ENCODE results near the gene RASGRF2.

RASGRF2 gene

GRCh38 chr5:81241001-81241400 lies 280.8 kb downstream of the RASGRF2 start:
- no peak overlapping the region for H3K4me3 ChIP-seq (replicated peaks; ENCODE audit: low read depth, low read length)
- DNase-seq (ENCODE audit: extremely low read depth, insufficient read length), result no peak

DNA sequence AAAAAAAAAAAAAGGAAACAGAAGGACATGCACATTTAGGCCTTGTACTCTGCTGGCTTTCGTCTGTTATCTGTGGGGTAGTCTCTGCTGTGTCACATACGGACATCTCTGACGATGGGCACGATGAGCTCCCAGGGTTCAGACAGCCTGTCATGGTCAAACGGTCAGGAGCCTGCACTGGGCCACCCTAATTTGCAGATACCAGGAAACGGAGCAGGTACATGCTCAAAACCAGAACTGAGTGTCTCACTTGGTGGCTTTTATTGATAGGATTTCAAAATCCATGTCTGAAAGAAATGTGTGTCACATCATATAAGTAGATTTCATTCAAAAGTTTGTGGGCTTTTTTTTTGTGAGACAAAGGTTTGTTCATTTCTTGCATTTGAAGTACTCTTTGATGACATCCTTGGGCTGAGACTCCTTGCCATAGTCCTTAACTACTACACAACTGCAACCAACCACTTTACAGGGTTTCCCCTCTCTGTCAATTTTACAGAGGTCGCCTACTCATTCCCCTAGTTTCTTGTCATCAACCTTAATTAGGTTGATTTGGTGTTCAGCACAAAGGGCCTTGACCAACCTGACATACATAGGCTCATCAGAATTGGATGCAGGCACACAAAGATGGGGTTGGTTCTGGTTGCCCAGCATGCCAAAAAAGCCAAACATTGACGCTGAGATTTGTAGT lies 281.9 kb downstream of the RASGRF2 start:
- Histone ChIP-seq H3K4me3 (replicated peaks; ENCODE audit: low read depth, low read length) (no peak overlapping the region), H3K27me3 (replicated peaks; ENCODE audit: control insufficient read depth, insufficient read depth, low read length) (no peaks in the 10 kb centered on the region), H3K36me3 (ENCODE audit: control insufficient read depth, insufficient read depth, low read length) (no peaks in the 10 kb centered on the region)
- no peak for TF ChIP-seq CTCF (IDR thresholded peaks at IDR 0.05; ENCODE audit: insufficient read depth, low read length, poor library complexity, severe bottlenecking)
- peak; percentile 21 for DNase-seq (ENCODE audit: extremely low read depth, insufficient read length)

More at GRCh38 chr5:81241001-81241400, 280.8 kb downstream of the RASGRF2 start:
- no peak for TF ChIP-seq CTCF (IDR thresholded peaks at IDR 0.05; ENCODE audit: insufficient read depth, low read length, poor library complexity, severe bottlenecking)
- H3K36me3 ChIP-seq (ENCODE audit: control insufficient read depth, insufficient read depth, low read length), result no peaks in the 10 kb centered on the region
- no peaks in the 10 kb centered on the region for H3K27me3 ChIP-seq (replicated peaks; ENCODE audit: control insufficient read depth, insufficient read depth, low read length)

GRCh38 chr5:81242906-81243436 lies 282.8 kb downstream of the RASGRF2 start:
- no peak for DNase-seq (ENCODE audit: extremely low read depth, insufficient read length)
- TF ChIP-seq CTCF (IDR thresholded peaks at IDR 0.05; ENCODE audit: insufficient read depth, low read length, poor library complexity, severe bottlenecking), result no peak

GRCh38 chr5:81244451-81244850 lies 284.3 kb downstream of the RASGRF2 start:
- Histone ChIP-seq H3K27me3 (replicated peaks; ENCODE audit: control insufficient read depth, insufficient read depth, low read length) (no peaks in the 10 kb centered on the region), H3K36me3 (ENCODE audit: control insufficient read depth, insufficient read depth, low read length) (no peaks in the 10 kb centered on the region), H3K4me3 (replicated peaks; ENCODE audit: low read depth, low read length) (no peak overlapping the region)
- no peak for DNase-seq (ENCODE audit: extremely low read depth, insufficient read length)
- TF ChIP-seq CTCF (IDR thresholded peaks at IDR 0.05; ENCODE audit: insufficient read depth, low read length, poor library complexity, severe bottlenecking), result no peak

More at GRCh38 chr5:81242906-81243436, 282.8 kb downstream of the RASGRF2 start:
- Histone ChIP-seq H3K27me3 (replicated peaks; ENCODE audit: control insufficient read depth, insufficient read depth, low read length) (no peaks in the 10 kb centered on the region), H3K4me3 (replicated peaks; ENCODE audit: low read depth, low read length) (no peak overlapping the region), H3K36me3 (ENCODE audit: control insufficient read depth, insufficient read depth, low read length) (no peaks in the 10 kb centered on the region)

- no peaks in the 10 kb centered on the region for H3K36me3 ChIP-seq (ENCODE audit: control insufficient read depth, insufficient read depth, low read length)
- TF ChIP-seq CTCF (IDR thresholded peaks at IDR 0.05; ENCODE audit: insufficient read depth, low read length, poor library complexity, severe bottlenecking), result no peak
- H3K27me3 ChIP-seq (replicated peaks; ENCODE audit: control insufficient read depth, insufficient read depth, low read length), result no peaks in the 10 kb centered on the region
- no peak overlapping the region for H3K4me3 ChIP-seq (replicated peaks; ENCODE audit: low read depth, low read length)
- DNase-seq (ENCODE audit: extremely low read depth, insufficient read length), result no peak
Observed at GRCh38 chr5:81245871-81246235, 285.7 kb downstream of the RASGRF2 start.
